Subcutaneous preadipocyte (primary cell): ENCODE measurements around the gene FAM228B. TPM values are rescaled to one million over a fixed set of nuclear protein-coding genes. Genes with fewer than 3 reads are reported as not detected.

Source experiments
- total RNA-seq: library from RNA; depleted of rRNA; stranded (reverse); fragments of >200 nt; gene quantifications from 2 replicates; pipeline ENCODE4 v1.2.3, GENCODE V29; 2012

FAM228B gene
- 3.9 and 5.1 TPM in 2 replicates for total RNA-seq

GRCh38 chr2:24123195-24123921 is at the start of gene FAM228B, which contains the start of gene PFN4:
FAM228B (plus strand) TSS chr2:24123469; CDS start chr2:24124362, 893 bp downstream.
PFN4 (minus strand) TSS chr2:24123334; CDS start chr2:24122535, 799 bp downstream.

DNA sequence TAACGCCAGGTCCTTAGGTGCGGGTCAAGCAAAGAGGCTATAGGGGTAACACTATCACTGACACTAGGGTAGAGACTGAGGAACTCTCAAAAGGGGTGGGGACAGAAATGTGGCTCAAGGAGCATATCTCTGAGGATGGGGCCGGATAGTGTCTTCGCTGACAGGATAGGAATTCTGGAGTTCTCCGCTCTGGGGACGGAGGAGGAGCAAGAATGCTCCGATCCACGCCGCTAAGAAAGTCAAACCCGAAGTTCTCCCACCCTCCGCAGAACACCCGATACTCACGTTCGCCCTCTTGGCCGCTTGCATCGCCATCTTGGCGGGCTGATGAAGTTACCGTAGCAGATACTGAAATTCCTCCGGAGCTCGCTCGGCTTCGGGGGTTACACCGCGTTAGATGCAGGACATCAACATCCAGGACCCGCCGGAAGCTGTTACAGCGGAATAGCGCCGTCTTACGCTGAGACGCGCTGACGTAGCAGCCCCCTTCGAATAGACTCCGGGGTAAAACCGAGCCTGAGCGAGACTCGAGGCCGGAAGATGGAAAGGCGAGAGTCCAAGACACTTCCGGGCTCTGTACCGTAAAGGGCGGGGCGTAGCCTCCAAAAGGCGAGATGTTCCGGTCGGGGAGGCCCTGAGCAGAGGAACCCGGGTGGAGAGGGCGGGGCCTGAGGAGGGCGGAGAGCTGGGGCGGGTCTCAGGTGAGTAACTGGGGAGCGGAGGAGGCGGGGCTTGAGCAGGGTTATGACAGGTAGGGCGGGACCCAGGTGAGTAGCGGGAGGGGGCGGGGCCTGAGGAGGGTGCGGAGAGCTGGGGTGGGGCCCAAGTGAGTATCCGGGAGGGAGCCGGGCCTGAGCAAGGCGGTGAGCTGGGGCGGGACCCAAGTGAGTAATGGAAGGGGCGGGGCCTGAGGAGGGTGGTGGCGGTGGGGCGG is 47.1 kb upstream of the FAM228B start, which contains the start of gene SF3B6:
SF3B6 (minus strand) TSS at position 412 of the 934 bp plus-strand sequence; CDS start at position 315, 97 bp downstream.

GRCh38 chr2:24084386-24085199 is 38.7 kb upstream of the FAM228B start, which contains the start of gene TP53I3:
TP53I3 (minus strand) TSS chr2:24084834; CDS start chr2:24084326, 508 bp downstream.

GRCh38 chr2:24174851-24175277 is 51.6 kb downstream of the FAM228B start, which contains the start of gene FAM228A:
FAM228A (plus strand) TSS chr2:24175053; CDS start chr2:24175481, 428 bp downstream.

Other genes with a start within 250 kb of the FAM228B start
- 11.7 and 13.2 TPM in 2 replicates for gene ATAD2B, start 196.3 kb upstream of the FAM228B start, total RNA-seq
- gene UBXN2A, start 183.0 kb upstream of the FAM228B start, total RNA-seq, result 4.8 and 9.6 TPM in 2 replicates
- under 0.01 and 0.37 TPM in 2 replicates for gene MFSD2B, start 113.4 kb upstream of the FAM228B start, total RNA-seq
- 8.1 and 12.7 TPM in 2 replicates for gene WDCP, start 76.1 kb upstream of the FAM228B start, total RNA-seq
- 4.4 and 5.3 TPM in 2 replicates for gene FKBP1B, start 73.7 kb upstream of the FAM228B start, total RNA-seq
- gene SF3B6, start 47.1 kb upstream of the FAM228B start, total RNA-seq, result 98.3 and 164 TPM in 2 replicates
- gene TP53I3, start 38.6 kb upstream of the FAM228B start, total RNA-seq, result 23.9 and 40.4 TPM in 2 replicates
- 0.78 TPM in 1 of 2 replicates, not detected in the other for gene PFN4, start 135 bp upstream of the FAM228B start, total RNA-seq
- gene FAM228A, start 51.6 kb downstream of the FAM228B start, total RNA-seq, result 0.98 TPM in 1 of 2 replicates, not detected in the other
- 18.4 and 23.3 TPM in 2 replicates for gene ITSN2, start 237.1 kb downstream of the FAM228B start, total RNA-seq